Measurements from ENCODE around the gene NOL3. TPM values are rescaled to one million over a fixed set of nuclear protein-coding genes. Genes with fewer than 3 reads are reported as not detected.

The NOL3 gene
- total and polyA plus RNA-seq, 2 of the 13 experiments (the other 11 are each of a cell fraction or from before 2014, with no cell fraction given), result 5.7 to 20.5 TPM

DNA sequence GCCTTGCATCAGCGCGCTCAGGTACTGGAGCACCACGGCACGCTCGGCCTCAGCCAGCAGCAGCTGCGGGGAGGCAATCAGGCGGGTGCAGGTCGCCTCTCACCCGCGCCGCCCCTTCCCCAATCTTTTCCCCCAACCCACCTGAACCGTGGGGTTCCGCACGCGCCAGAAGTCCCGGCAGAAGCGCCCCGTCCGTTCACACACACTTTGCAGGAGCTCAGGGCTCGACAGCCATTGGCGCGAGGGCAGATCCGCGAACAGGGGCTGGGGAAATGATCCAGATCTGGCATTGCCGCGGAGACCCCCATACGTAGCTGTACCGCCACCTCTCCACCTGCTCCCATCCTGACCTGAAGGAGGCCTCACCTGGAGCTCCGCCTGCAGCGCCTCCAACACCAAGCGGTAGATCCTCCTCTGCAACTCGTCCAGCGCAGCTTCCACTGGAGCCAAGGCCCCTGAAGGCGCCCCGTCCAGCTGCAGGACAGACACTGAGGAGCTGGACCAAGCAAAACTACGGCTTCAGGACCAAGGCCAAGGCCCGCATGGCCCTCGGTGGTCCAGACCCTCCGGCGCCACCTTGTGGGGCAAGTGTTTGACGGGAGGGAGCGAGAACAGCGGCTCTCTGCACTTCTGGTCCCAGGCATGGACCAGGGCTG, 14.8 kb downstream of the NOL3 start (continued):
- TF ChIP-seq, protein P1, sequence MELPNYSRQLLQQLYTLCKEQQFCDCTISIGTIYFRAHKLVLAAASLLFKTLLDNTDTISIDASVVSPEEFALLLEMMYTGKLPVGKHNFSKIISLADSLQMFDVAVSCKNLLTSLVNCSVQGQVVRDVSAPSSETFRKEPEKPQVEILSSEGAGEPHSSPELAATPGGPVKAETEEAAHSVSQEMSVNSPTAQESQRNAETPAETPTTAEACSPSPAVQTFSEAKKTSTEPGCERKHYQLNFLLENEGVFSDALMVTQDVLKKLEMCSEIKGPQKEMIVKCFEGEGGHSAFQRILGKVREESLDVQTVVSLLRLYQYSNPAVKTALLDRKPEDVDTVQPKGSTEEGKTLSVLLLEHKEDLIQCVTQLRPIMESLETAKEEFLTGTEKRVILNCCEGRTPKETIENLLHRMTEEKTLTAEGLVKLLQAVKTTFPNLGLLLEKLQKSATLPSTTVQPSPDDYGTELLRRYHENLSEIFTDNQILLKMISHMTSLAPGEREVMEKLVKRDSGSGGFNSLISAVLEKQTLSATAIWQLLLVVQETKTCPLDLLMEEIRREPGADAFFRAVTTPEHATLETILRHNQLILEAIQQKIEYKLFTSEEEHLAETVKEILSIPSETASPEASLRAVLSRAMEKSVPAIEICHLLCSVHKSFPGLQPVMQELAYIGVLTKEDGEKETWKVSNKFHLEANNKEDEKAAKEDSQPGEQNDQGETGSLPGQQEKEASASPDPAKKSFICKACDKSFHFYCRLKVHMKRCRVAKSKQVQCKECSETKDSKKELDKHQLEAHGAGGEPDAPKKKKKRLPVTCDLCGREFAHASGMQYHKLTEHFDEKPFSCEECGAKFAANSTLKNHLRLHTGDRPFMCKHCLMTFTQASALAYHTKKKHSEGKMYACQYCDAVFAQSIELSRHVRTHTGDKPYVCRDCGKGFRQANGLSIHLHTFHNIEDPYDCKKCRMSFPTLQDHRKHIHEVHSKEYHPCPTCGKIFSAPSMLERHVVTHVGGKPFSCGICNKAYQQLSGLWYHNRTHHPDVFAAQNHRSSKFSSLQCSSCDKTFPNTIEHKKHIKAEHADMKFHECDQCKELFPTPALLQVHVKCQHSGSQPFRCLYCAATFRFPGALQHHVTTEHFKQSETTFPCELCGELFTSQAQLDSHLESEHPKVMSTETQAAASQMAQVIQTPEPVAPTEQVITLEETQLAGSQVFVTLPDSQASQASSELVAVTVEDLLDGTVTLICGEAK (IDR thresholded peaks at IDR 0.05), result no peak
- TF ChIP-seq, protein P1 (CRISPR knock-in tag; IDR thresholded peaks at IDR 0.05), result peak; percentile 82
- TF ChIP-seq, protein P2, sequence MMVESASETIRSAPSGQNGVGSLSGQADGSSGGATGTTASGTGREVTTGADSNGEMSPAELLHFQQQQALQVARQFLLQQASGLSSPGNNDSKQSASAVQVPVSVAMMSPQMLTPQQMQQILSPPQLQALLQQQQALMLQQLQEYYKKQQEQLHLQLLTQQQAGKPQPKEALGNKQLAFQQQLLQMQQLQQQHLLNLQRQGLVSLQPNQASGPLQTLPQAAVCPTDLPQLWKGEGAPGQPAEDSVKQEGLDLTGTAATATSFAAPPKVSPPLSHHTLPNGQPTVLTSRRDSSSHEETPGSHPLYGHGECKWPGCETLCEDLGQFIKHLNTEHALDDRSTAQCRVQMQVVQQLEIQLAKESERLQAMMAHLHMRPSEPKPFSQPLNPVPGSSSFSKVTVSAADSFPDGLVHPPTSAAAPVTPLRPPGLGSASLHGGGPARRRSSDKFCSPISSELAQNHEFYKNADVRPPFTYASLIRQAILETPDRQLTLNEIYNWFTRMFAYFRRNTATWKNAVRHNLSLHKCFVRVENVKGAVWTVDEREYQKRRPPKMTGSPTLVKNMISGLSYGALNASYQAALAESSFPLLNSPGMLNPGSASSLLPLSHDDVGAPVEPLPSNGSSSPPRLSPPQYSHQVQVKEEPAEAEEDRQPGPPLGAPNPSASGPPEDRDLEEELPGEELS (CRISPR knock-in tag; IDR thresholded peaks at IDR 0.05), result peak; percentile 74
- TF ChIP-seq TRIM24 (CRISPR knock-in tag; IDR thresholded peaks at IDR 0.05) (no peak), ZFP90 (CRISPR knock-in tag; IDR thresholded peaks at IDR 0.05; ENCODE audit: borderline replicate concordance) (peak; percentile 98), ZNF674 (CRISPR knock-in tag; IDR thresholded peaks at IDR 0.05; ENCODE audit: low read depth) (0 out of 2 replicates have a peak, but pooled peaks have one; percentile 49), RFXANK (CRISPR knock-in tag; IDR thresholded peaks at IDR 0.05) (peak; percentile 90; the same call in 1 of the 2 replicates), CC2D1A (CRISPR knock-in tag; IDR thresholded peaks at IDR 0.05) (0 out of 2 replicates have a peak, but pooled peaks have one; percentile 82), SP4 (CRISPR knock-in tag; IDR thresholded peaks at IDR 0.05) (peak; percentile 78), MBNL3 (CRISPR knock-in tag; conservative IDR thresholded peaks at IDR 0.05) (no peak), MTF2 (CRISPR knock-in tag; IDR thresholded peaks at IDR 0.05; ENCODE audit: borderline replicate concordance) (peak; percentile 90), HOXA3 (CRISPR knock-in tag; IDR thresholded peaks at IDR 0.05) (peak; percentile 91), NR2F6 (IDR thresholded peaks at IDR 0.05) (no peak), NR2F6 (CRISPR knock-in tag; IDR thresholded peaks at IDR 0.05) (peak; percentile 80), NR2F2 (IDR thresholded peaks at IDR 0.05; ENCODE audit: borderline replicate concordance, low read depth) (no peak), MTA1 (CRISPR knock-in tag; IDR thresholded peaks at IDR 0.05; ENCODE audit: borderline replicate concordance) (peak; percentile 25; the same call in 1 of the 2 replicates)
- TF ChIP-seq, protein P3, sequence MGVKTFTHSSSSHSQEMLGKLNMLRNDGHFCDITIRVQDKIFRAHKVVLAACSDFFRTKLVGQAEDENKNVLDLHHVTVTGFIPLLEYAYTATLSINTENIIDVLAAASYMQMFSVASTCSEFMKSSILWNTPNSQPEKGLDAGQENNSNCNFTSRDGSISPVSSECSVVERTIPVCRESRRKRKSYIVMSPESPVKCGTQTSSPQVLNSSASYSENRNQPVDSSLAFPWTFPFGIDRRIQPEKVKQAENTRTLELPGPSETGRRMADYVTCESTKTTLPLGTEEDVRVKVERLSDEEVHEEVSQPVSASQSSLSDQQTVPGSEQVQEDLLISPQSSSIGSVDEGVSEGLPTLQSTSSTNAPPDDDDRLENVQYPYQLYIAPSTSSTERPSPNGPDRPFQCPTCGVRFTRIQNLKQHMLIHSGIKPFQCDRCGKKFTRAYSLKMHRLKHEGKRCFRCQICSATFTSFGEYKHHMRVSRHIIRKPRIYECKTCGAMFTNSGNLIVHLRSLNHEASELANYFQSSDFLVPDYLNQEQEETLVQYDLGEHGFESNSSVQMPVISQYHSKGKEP (CRISPR knock-in tag; IDR thresholded peaks at IDR 0.05), result peak; percentile 81; the same call in 1 of the 2 replicates
